ENCODE results near the gene JMJD8.

Gene JMJD8

GRCh38 chr16:711548-712320, 27.6 kb upstream of the JMJD8 start:
- no peak overlapping the region for H3K4me3 ChIP-seq (ENCODE audit: low read depth, low read length)
- peak; percentile 92 for TF ChIP-seq CTCF (IDR thresholded peaks at IDR 0.05; ENCODE audit: low read depth, low read length, missing control alignments)
- no peak for DNase-seq (ENCODE audit: low read depth)

GRCh38 chr16:711084-711483, 26.9 kb upstream of the JMJD8 start:
- DNase-seq (ENCODE audit: low read depth), result no peak
- H3K4me3 ChIP-seq (ENCODE audit: low read depth, low read length), result no peak overlapping the region
- no peak for TF ChIP-seq CTCF (IDR thresholded peaks at IDR 0.05; ENCODE audit: low read depth, low read length, missing control alignments)

- DNase-seq (ENCODE audit: low read depth), result no peak
- TF ChIP-seq CTCF (IDR thresholded peaks at IDR 0.05; ENCODE audit: low read depth, low read length, missing control alignments), result no peak
- no peak overlapping the region for H3K4me3 ChIP-seq (ENCODE audit: low read depth, low read length)
Observed at GRCh38 chr16:710500-711075, 26.5 kb upstream of the JMJD8 start.

GRCh38 chr16:709566-710499, 25.7 kb upstream of the JMJD8 start:
- TF ChIP-seq CTCF (IDR thresholded peaks at IDR 0.05; ENCODE audit: low read depth, low read length, missing control alignments), result no peak
- DNase-seq (ENCODE audit: low read depth), result no peak
- no peak overlapping the region for H3K4me3 ChIP-seq (ENCODE audit: low read depth, low read length)

GRCh38 chr16:708959-709358, 24.8 kb upstream of the JMJD8 start:
- no peak for DNase-seq (ENCODE audit: low read depth)
- TF ChIP-seq CTCF (IDR thresholded peaks at IDR 0.05; ENCODE audit: low read depth, low read length, missing control alignments), result no peak
- H3K4me3 ChIP-seq (ENCODE audit: low read depth, low read length), result no peak overlapping the region

GRCh38 chr16:708019-708418, 23.9 kb upstream of the JMJD8 start:
- no peak for DNase-seq (ENCODE audit: low read depth)
- no peak for TF ChIP-seq CTCF (IDR thresholded peaks at IDR 0.05; ENCODE audit: low read depth, low read length, missing control alignments)

More at GRCh38 chr16:708019-708418, 23.9 kb upstream of the JMJD8 start:
- H3K4me3 ChIP-seq (ENCODE audit: low read depth, low read length), result no peak overlapping the region
